ENCODE data around the gene HOXC9.

HOXC9 gene

DNA sequence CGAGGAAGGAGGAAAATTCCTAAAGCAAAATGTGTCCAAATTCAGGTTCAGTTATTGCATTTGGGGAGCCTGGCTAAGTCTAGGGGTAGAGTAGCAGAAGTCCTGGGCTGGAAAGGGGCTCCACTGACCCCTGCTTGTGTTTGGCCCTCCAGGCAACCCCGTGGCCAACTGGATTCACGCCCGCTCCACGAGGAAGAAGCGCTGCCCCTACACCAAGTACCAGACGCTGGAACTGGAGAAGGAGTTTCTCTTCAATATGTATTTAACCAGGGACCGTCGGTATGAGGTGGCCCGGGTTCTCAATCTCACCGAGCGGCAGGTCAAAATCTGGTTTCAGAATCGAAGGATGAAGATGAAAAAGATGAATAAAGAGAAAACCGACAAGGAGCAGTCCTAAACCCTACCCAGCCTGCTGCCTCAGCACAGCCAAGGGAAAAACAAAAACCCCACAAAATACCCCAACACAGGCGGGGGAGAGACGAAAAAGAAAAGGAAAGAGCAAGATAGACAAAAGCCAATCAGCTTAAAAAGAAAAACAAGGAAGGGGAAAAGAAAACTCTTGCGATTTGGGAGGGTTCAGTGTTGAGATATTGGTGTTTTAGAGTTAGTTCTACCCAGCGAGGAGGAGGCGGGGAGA is 2.4 kb downstream of the HOXC9 start:
- Histone ChIP-seq H3K27me3 (ENCODE audit: insufficient read depth, low read length, poor library complexity) (peaks cover 96% of the 10 kb centered on the region), H2BK15ac (replicated peaks; ENCODE audit: low read depth) (no peak overlapping the region), H3K4me3 (ENCODE audit: low read length) (no peak overlapping the region), H3K56ac (ENCODE audit: low read length) (no peak overlapping the region), H3K9ac (ENCODE audit: low read length) (no peak overlapping the region), H3K27ac (ENCODE audit: low read depth, low read length) (no peak overlapping the region), H3K4me2 (ENCODE audit: low read length) (no peak overlapping the region), H3K36me3 (ENCODE audit: control insufficient read depth, insufficient read depth, low read length) (no peaks in the 10 kb centered on the region), H3K79me1 (ENCODE audit: low read length) (no peaks in the 10 kb centered on the region), H2AK5ac (ENCODE audit: low read length) (no peak overlapping the region), H3K23ac (ENCODE audit: low read length) (no peak overlapping the region), H2BK120ac (ENCODE audit: low read depth, low read length) (no peak overlapping the region), H4K5ac (ENCODE audit: low read length) (no peak overlapping the region), H2BK5ac (ENCODE audit: low read length) (no peak overlapping the region), H3K4ac (ENCODE audit: low read depth, low read length) (no peak overlapping the region), H3K79me2 (ENCODE audit: control insufficient read depth, insufficient read depth, low read length) (no peaks in the 10 kb centered on the region), H4K8ac (ENCODE audit: low read depth, low read length) (no peak overlapping the region), H3K4me1 (ENCODE audit: control insufficient read depth, low read depth, low read length) (no peaks in the 10 kb centered on the region), H3K18ac (ENCODE audit: low read length) (no peak overlapping the region)
- no CpG with 5 or more reads among the region's 19 CpGs for WGBS (ENCODE audit: extremely low coverage, insufficient coverage, low lambda C conversion rate)
- no peak for DNase-seq

- no peak overlapping the region for H3K18ac ChIP-seq (ENCODE audit: low read length)
- no peak overlapping the region for H2BK5ac ChIP-seq (ENCODE audit: low read length)
- H3K9ac ChIP-seq (ENCODE audit: low read length) = no peak overlapping the region
- H2BK120ac ChIP-seq (ENCODE audit: low read depth, low read length) = no peak overlapping the region
- no peaks in the 10 kb centered on the region for H3K36me3 ChIP-seq (ENCODE audit: control insufficient read depth, insufficient read depth, low read length)
- H2BK15ac ChIP-seq (replicated peaks; ENCODE audit: low read depth) = no peak overlapping the region
- no peaks in the 10 kb centered on the region for H3K79me2 ChIP-seq (ENCODE audit: control insufficient read depth, insufficient read depth, low read length)
- H3K79me1 ChIP-seq (ENCODE audit: low read length) = no peaks in the 10 kb centered on the region
- H3K4me3 ChIP-seq (ENCODE audit: low read length) = no peak overlapping the region
- no peaks in the 10 kb centered on the region for H3K4me1 ChIP-seq (ENCODE audit: control insufficient read depth, low read depth, low read length)
- H3K27ac ChIP-seq (ENCODE audit: low read depth, low read length) = no peak overlapping the region
- no peak overlapping the region for H3K23ac ChIP-seq (ENCODE audit: low read length)
- no CpG with 5 or more reads among the region's 19 CpGs for WGBS (ENCODE audit: extremely low coverage, insufficient coverage, low lambda C conversion rate)
- peaks cover 96% of the 10 kb centered on the region for H3K27me3 ChIP-seq (ENCODE audit: insufficient read depth, low read length, poor library complexity)
- no peak overlapping the region for H2AK5ac ChIP-seq (ENCODE audit: low read length)
- H4K5ac ChIP-seq (ENCODE audit: low read length) = no peak overlapping the region
- no peak overlapping the region for H3K4ac ChIP-seq (ENCODE audit: low read depth, low read length)
- H4K8ac ChIP-seq (ENCODE audit: low read depth, low read length) = no peak overlapping the region
- no peak for DNase-seq
- H3K56ac ChIP-seq (ENCODE audit: low read length) = no peak overlapping the region
- H3K4me2 ChIP-seq (ENCODE audit: low read length) = no peak overlapping the region
Observed at GRCh38 chr12:54002915-54003389, 3.0 kb downstream of the HOXC9 start.

- no peaks in the 10 kb centered on the region for H3K4me1 ChIP-seq (ENCODE audit: control insufficient read depth, low read depth, low read length)
- H3K4ac ChIP-seq (ENCODE audit: low read depth, low read length) = no peak overlapping the region
- H3K56ac ChIP-seq (ENCODE audit: low read length) = no peak overlapping the region
- H3K27ac ChIP-seq (ENCODE audit: low read depth, low read length) = no peak overlapping the region
- no peak overlapping the region for H4K8ac ChIP-seq (ENCODE audit: low read depth, low read length)
- H3K79me2 ChIP-seq (ENCODE audit: control insufficient read depth, insufficient read depth, low read length) = no peaks in the 10 kb centered on the region
- no peak overlapping the region for H3K9ac ChIP-seq (ENCODE audit: low read length)
- no peaks in the 10 kb centered on the region for H3K36me3 ChIP-seq (ENCODE audit: control insufficient read depth, insufficient read depth, low read length)
- no peak overlapping the region for H2BK5ac ChIP-seq (ENCODE audit: low read length)
- no peak overlapping the region for H3K4me2 ChIP-seq (ENCODE audit: low read length)
- WGBS (ENCODE audit: extremely low coverage, insufficient coverage, low lambda C conversion rate) = no CpG with 5 or more reads among the region's 3 CpGs
- H2BK120ac ChIP-seq (ENCODE audit: low read depth, low read length) = no peak overlapping the region
- no peak overlapping the region for H3K4me3 ChIP-seq (ENCODE audit: low read length)
- no peak overlapping the region for H3K18ac ChIP-seq (ENCODE audit: low read length)
- H3K27me3 ChIP-seq (ENCODE audit: insufficient read depth, low read length, poor library complexity) = peaks cover 94% of the 10 kb centered on the region
- no peak overlapping the region for H4K5ac ChIP-seq (ENCODE audit: low read length)
- DNase-seq = no peak
- no peak overlapping the region for H3K23ac ChIP-seq (ENCODE audit: low read length)
- H3K79me1 ChIP-seq (ENCODE audit: low read length) = no peaks in the 10 kb centered on the region
- no peak overlapping the region for H2AK5ac ChIP-seq (ENCODE audit: low read length)
- no peak overlapping the region for H2BK15ac ChIP-seq (replicated peaks; ENCODE audit: low read depth)
Observed at GRCh38 chr12:54003625-54004024, 3.7 kb downstream of the HOXC9 start.

DNA sequence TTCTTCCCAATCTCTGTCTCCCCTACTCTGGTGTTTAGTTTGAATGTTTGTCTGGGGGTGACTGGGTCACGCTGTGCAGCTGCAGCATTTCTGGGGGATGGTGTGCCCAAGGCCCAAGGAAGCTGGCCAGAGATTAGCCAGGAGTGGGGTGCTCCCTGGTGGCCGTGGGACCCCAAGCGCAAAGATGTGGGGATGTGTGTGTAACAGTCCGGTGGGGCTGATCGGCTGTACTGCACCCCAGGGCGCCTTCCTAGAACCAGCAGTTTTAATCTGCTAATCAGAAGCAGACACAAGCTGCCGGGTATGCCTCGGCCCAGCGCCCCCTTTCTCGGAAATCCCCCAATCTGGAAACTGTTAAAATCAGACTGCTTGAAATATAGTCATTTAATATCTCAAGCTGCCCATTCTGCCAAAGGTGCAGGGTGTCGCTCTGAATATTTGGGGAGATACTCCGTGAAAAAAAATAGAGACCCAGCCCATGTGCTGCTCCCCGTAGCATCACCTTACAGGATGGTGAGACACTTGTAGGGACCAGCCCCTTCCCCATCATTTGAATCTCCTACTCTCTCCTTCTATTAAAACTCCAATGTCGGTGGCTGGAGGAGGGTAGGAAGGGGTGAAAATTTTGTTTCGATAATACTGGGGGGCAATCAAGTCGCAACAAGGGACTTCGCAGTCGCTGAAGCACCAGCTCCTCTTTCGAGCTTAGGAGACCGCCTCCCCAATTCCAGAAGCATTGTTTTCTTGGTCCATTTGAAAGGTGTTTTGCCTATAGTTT is 4.3 kb downstream of the HOXC9 start:
- H2BK5ac ChIP-seq (ENCODE audit: low read length) = no peak overlapping the region
- no peaks in the 10 kb centered on the region for H3K4me1 ChIP-seq (ENCODE audit: control insufficient read depth, low read depth, low read length)
- no peak overlapping the region for H3K4me3 ChIP-seq (ENCODE audit: low read length)
- no peak overlapping the region for H3K18ac ChIP-seq (ENCODE audit: low read length)
- H3K27ac ChIP-seq (ENCODE audit: low read depth, low read length) = no peak overlapping the region
- WGBS (ENCODE audit: extremely low coverage, insufficient coverage, low lambda C conversion rate) = no CpG with 5 or more reads among the region's 20 CpGs
- no peak overlapping the region for H4K8ac ChIP-seq (ENCODE audit: low read depth, low read length)
- H3K79me1 ChIP-seq (ENCODE audit: low read length) = no peaks in the 10 kb centered on the region
- no peak overlapping the region for H2AK5ac ChIP-seq (ENCODE audit: low read length)
- no peak overlapping the region for H3K9ac ChIP-seq (ENCODE audit: low read length)
- H2BK15ac ChIP-seq (replicated peaks; ENCODE audit: low read depth) = no peak overlapping the region
- peaks cover 94% of the 10 kb centered on the region for H3K27me3 ChIP-seq (ENCODE audit: insufficient read depth, low read length, poor library complexity)
- H3K79me2 ChIP-seq (ENCODE audit: control insufficient read depth, insufficient read depth, low read length) = no peaks in the 10 kb centered on the region
- no peak for DNase-seq
- H2BK120ac ChIP-seq (ENCODE audit: low read depth, low read length) = no peak overlapping the region
- no peak overlapping the region for H3K56ac ChIP-seq (ENCODE audit: low read length)
- no peak overlapping the region for H3K23ac ChIP-seq (ENCODE audit: low read length)
- H4K5ac ChIP-seq (ENCODE audit: low read length) = no peak overlapping the region
- no peak overlapping the region for H3K4me2 ChIP-seq (ENCODE audit: low read length)
- H3K4ac ChIP-seq (ENCODE audit: low read depth, low read length) = no peak overlapping the region
- no peaks in the 10 kb centered on the region for H3K36me3 ChIP-seq (ENCODE audit: control insufficient read depth, insufficient read depth, low read length)

DNA sequence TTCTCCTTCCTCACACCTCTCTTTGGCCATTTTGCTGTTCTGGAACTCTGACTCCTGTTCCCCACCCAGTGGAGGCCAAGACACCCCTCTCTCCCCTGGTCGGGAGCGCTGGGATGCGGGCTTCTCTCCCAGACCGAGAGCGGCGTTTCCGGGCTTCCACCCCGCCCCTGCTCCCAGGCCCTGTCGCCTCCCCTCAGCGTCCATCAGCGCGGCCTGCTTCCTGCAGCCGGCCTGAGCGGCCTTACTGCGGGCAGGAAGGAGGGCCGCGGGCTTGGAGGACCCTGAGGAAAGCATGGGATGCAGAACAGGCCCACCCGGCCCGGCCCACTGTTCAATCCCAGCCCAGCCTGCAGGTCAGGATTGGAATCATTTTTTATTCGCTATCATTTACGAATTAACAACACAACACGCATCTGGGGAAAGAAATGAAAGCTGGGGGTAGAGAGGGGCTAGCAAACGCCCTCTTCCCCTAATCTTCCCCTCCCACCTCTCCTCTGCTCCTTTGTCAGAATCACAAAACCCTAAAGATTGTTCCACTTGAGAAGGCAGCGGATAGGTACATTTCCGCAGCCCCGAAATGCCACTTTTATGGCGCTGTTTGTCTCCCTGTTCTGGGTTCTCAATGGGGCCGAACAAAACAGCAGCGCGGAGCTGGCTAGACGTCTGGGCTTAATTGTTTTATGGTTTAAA is 5.0 kb downstream of the HOXC9 start:
- no peaks in the 10 kb centered on the region for H3K36me3 ChIP-seq (ENCODE audit: control insufficient read depth, insufficient read depth, low read length)
- no peak overlapping the region for H2BK120ac ChIP-seq (ENCODE audit: low read depth, low read length)
- H3K23ac ChIP-seq (ENCODE audit: low read length) = no peak overlapping the region
- no peak overlapping the region for H3K9ac ChIP-seq (ENCODE audit: low read length)
- no peak overlapping the region for H3K56ac ChIP-seq (ENCODE audit: low read length)
- DNase-seq = no peak
- no peak overlapping the region for H3K4me2 ChIP-seq (ENCODE audit: low read length)
- H3K4me3 ChIP-seq (ENCODE audit: low read length) = no peak overlapping the region
- H2BK15ac ChIP-seq (replicated peaks; ENCODE audit: low read depth) = no peak overlapping the region
- H3K4me1 ChIP-seq (ENCODE audit: control insufficient read depth, low read depth, low read length) = no peaks in the 10 kb centered on the region
- H2AK5ac ChIP-seq (ENCODE audit: low read length) = no peak overlapping the region
- no peaks in the 10 kb centered on the region for H3K79me2 ChIP-seq (ENCODE audit: control insufficient read depth, insufficient read depth, low read length)
- no peak overlapping the region for H4K5ac ChIP-seq (ENCODE audit: low read length)
- no CpG with 5 or more reads among the region's 31 CpGs for WGBS (ENCODE audit: extremely low coverage, insufficient coverage, low lambda C conversion rate)
- H4K8ac ChIP-seq (ENCODE audit: low read depth, low read length) = no peak overlapping the region
- H2BK5ac ChIP-seq (ENCODE audit: low read length) = no peak overlapping the region
- peaks cover 95% of the 10 kb centered on the region for H3K27me3 ChIP-seq (ENCODE audit: insufficient read depth, low read length, poor library complexity)
- H3K18ac ChIP-seq (ENCODE audit: low read length) = no peak overlapping the region
- H3K79me1 ChIP-seq (ENCODE audit: low read length) = no peaks in the 10 kb centered on the region
- H3K4ac ChIP-seq (ENCODE audit: low read depth, low read length) = no peak overlapping the region
- H3K27ac ChIP-seq (ENCODE audit: low read depth, low read length) = no peak overlapping the region

All from mesendoderm (in vitro differentiated cells).